GM12878 (cell line): ENCODE results near the gene NKX1-1. TPM values are rescaled to one million over a fixed set of nuclear protein-coding genes. Genes with fewer than 3 reads are reported as not detected.

Experiments
- CHD1 ChIP-seq: IDR thresholded peaks from 2 replicates; pipeline ENCODE4 v1.6.1; 2012; ENCODE audit warnings: low read depth, low read length, improper control_type of control experiment
- NFIC ChIP-seq: IDR thresholded peaks from 2 replicates; pipeline ENCODE4 v1.6.1; 2012; ENCODE audit warnings: low read depth, mild to moderate bottlenecking, inconsistent platforms, low read length, moderate library complexity
- SIX5 ChIP-seq: IDR thresholded peaks from 2 replicates; pipeline ENCODE4 v1.6.1; 2011; ENCODE audit warnings: mild to moderate bottlenecking, low read depth, low read length, moderate library complexity; ENCODE audit not compliant: severe bottlenecking
- STAT1 ChIP-seq: fragments of 450-650 bp; conservative IDR thresholded peaks from 2 replicates; pipeline ENCODE4 v1.6.1; 2014; ENCODE audit warnings: antibody characterized with exemption, mild to moderate bottlenecking
- TBL1XR1 ChIP-seq: IDR thresholded peaks from 2 replicates; pipeline ENCODE4 v1.6.1; 2012; ENCODE audit warnings: low read depth, low read length, improper control_type of control experiment
- WRNIP1 ChIP-seq: IDR thresholded peaks from 2 replicates; pipeline ENCODE4 v1.6.1; 2011; ENCODE audit warnings: low read depth, low read length, improper control_type of control experiment, borderline replicate concordance
- ZNF592 ChIP-seq: fragments of 450-650 bp; IDR thresholded peaks from 2 replicates; pipeline ENCODE4 v1.6.1; 2017; ENCODE audit warnings: mild to moderate bottlenecking, moderate library complexity
- polyA plus RNA-seq, 11 experiments: library from polyadenylated mRNA; depleted of rRNA in 4 of 11; unstranded in 6 of 11; stranded (reverse) in 5 of 11; fragments of >200 nt; fragmentation: Nextera tagmentation in 4 of 11; fragmentation: Illumina TruSeq in 1 of 11; extraction: Ambion mirVana in 4 of 11; extraction: Trizol in 1 of 11; gene quantifications; 1 replicate in 1 of 11; 2 replicates in 10 of 11; pipeline versions ENCODE4 v1.2.1 to v1.2.3, GENCODE V29; 2011 to 2016; ENCODE audit warnings: inconsistent platforms in 2 of 11, missing spikeins in 2 of 11, low read depth in 1 of 11
- total RNA-seq, 4 experiments: library from RNA; depleted of rRNA in 3 of 4; stranded (reverse); fragments of >200 nt in 3 of 4; fragmentation: Illumina TruSeq in 1 of 4; extraction: Trizol in 1 of 4; gene quantifications; 2 replicates each; pipeline versions ENCODE4 v1.2.1 to v1.2.3, GENCODE V29; 2013 to 2021
- TF ChIP-seq, protein P1 (sequence below): fragments of 450-650 bp; IDR thresholded peaks from 2 replicates; pipeline ENCODE4 v1.6.1; 2017; ENCODE audit warnings: low read depth, mild to moderate bottlenecking, moderate library complexity
- TF ChIP-seq, protein P2 (sequence below): fragments of 450-650 bp; conservative IDR thresholded peaks from 2 replicates; pipeline ENCODE4 v1.6.1; 2017; ENCODE audit warnings: mild to moderate bottlenecking, moderate library complexity

The NKX1-1 gene
- total and polyA plus RNA-seq, 10 of the 15 experiments (the other 5 are each of a cell fraction or from before 2014, with no cell fraction given): not detected

- TF ChIP-seq STAT1 (no peak), CHD1 (no peak), SIX5 (no peak), NFIC (no peak), TBL1XR1 (no peak), ZNF592 (no peak), WRNIP1 (no peak)
- TF ChIP-seq, protein P1, sequence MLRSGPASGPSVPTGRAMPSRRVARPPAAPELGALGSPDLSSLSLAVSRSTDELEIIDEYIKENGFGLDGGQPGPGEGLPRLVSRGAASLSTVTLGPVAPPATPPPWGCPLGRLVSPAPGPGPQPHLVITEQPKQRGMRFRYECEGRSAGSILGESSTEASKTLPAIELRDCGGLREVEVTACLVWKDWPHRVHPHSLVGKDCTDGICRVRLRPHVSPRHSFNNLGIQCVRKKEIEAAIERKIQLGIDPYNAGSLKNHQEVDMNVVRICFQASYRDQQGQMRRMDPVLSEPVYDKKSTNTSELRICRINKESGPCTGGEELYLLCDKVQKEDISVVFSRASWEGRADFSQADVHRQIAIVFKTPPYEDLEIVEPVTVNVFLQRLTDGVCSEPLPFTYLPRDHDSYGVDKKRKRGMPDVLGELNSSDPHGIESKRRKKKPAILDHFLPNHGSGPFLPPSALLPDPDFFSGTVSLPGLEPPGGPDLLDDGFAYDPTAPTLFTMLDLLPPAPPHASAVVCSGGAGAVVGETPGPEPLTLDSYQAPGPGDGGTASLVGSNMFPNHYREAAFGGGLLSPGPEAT: no peak
- TF ChIP-seq, protein P2, sequence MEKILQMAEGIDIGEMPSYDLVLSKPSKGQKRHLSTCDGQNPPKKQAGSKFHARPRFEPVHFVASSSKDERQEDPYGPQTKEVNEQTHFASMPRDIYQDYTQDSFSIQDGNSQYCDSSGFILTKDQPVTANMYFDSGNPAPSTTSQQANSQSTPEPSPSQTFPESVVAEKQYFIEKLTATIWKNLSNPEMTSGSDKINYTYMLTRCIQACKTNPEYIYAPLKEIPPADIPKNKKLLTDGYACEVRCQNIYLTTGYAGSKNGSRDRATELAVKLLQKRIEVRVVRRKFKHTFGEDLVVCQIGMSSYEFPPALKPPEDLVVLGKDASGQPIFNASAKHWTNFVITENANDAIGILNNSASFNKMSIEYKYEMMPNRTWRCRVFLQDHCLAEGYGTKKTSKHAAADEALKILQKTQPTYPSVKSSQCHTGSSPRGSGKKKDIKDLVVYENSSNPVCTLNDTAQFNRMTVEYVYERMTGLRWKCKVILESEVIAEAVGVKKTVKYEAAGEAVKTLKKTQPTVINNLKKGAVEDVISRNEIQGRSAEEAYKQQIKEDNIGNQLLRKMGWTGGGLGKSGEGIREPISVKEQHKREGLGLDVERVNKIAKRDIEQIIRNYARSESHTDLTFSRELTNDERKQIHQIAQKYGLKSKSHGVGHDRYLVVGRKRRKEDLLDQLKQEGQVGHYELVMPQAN: no peak
Measured at GRCh38 chr4:1363513-1363912, 42.7 kb downstream of the NKX1-1 start (continued).
